G401.6 (cell line): ENCODE results near the gene CCDC187.

Source experiments
- FAIRE-seq: peaks from 2 replicates; lab custom pipeline; 2012; peaks lifted over from hg19 to GRCh38; lab: Jason Lieb, UNC

Gene CCDC187

GRCh38 chr9:136252846-136253245 lies 51.0 kb downstream of the CCDC187 start:
- no peak for FAIRE-seq

- FAIRE-seq = no peak
These were observed 51.6 kb downstream of the CCDC187 start for GRCh38 chr9:136252281-136252680.

DNA sequence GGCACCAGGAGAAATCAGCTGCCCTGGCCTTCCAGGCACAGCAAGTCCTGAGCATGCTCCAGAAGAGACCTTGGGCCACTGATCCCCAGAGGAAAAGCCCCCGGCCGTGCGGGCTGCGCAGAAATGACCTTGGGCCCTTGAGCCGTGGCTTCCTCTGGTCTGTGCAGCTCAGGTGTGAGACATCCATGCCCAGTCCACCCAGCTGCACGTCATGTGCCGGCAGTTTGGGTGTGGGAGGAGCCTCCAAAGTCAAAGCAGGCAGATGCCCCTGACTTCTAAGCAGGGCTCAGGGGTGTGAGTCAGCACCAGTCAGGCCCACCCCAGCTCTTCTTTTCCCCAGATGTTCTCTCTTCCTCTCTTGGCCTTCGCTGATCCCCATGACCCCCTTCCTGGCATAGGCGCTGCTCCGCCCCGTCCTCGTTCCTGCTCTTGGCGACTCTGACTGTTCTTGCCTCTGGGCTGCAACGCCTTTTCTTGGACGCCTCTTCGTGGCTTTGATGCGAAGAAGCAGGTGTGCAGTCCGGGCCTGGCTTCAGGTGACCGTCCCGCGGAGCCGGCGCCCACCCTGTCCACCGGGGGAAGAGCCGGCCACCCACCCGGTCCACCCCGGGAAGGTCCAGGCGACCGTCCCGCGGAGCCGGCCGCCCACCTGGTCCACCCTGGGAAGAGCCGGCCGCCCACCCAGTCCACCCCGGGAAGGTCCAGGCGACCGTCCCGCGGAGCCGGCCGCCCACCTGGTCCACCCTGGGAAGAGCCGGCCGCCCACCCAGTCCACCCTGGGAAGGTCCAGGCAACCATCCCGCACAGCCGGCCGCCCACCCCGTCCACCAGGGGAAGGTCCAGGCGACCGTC lies 52.4 kb downstream of the CCDC187 start:
- no peak for FAIRE-seq

DNA sequence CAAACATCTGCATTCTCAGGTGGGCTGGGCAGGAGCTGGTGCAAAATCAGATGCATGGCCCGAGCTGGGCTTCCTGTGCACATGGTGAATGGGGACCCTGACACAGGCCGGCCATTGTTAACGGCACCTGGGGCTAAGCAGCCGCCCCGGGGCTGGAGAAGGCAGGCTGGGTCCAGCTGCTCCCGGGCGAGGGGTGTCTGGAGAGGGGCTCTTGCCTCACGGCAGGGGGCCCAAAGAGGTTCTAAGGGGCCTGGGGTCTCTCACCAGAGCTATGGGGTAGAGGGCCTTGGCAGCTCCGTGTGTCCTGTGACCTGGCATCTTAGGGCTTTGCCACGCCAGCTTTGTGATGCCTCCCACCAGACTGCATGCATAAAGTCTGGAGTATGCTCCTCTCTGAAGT lies 53.2 kb downstream of the CCDC187 start:
- FAIRE-seq = no peak

GRCh38 chr9:136249877-136250559 lies 53.9 kb downstream of the CCDC187 start:
- no peak for FAIRE-seq

GRCh38 chr9:136248951-136249876 lies 54.7 kb downstream of the CCDC187 start:
- no peak for FAIRE-seq

- no peak for FAIRE-seq
These were observed 55.8 kb downstream of the CCDC187 start for GRCh38 chr9:136247947-136248637.

GRCh38 chr9:136247551-136247916 lies 56.4 kb downstream of the CCDC187 start:
- FAIRE-seq = no peak

DNA sequence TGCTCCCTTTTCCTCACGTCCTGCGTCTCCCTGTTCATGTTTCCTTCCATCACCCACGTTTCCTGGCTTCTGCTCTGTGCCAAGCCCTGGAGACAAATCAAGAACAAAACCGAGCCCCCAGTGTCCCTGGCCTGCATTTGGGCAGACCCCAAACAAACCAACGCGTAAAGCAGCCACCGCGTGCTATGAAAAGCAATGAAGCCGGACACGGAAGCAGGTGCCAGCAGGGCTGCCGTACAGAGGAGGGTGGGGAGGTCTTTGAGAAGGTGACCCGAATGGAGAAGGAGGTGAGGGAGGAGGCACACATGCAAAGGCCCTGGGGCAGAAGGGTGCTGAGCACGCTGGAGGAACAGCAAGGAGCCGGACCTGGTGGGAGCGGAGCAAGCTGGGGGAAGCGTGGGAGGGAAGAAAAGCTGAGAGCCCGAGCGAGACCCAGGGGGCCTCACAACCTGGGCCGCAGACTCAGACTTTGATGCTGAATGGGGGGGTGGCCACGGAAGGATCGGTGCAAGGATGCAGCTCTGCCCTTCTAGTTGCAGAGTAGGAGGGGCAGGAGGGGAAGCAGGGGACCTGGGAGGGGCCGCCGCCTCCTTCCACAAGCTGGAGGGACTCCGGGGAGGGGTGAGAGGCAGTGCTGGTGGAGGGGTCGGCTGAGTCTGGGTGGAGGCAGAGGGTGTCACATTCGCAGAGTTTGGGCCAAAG lies 56.9 kb downstream of the CCDC187 start:
- no peak for FAIRE-seq

GRCh38 chr9:136245219-136246150 lies 58.4 kb downstream of the CCDC187 start, which contains the start of gene QSOX2:
TSS of gene QSOX2 (minus strand) at chr9:136245812. CDS start at chr9:136245803, 9 bp downstream.
- FAIRE-seq = no peak

- FAIRE-seq = no peak
These were observed 59.0 kb downstream of the CCDC187 start for GRCh38 chr9:136244969-136245218.

DNA sequence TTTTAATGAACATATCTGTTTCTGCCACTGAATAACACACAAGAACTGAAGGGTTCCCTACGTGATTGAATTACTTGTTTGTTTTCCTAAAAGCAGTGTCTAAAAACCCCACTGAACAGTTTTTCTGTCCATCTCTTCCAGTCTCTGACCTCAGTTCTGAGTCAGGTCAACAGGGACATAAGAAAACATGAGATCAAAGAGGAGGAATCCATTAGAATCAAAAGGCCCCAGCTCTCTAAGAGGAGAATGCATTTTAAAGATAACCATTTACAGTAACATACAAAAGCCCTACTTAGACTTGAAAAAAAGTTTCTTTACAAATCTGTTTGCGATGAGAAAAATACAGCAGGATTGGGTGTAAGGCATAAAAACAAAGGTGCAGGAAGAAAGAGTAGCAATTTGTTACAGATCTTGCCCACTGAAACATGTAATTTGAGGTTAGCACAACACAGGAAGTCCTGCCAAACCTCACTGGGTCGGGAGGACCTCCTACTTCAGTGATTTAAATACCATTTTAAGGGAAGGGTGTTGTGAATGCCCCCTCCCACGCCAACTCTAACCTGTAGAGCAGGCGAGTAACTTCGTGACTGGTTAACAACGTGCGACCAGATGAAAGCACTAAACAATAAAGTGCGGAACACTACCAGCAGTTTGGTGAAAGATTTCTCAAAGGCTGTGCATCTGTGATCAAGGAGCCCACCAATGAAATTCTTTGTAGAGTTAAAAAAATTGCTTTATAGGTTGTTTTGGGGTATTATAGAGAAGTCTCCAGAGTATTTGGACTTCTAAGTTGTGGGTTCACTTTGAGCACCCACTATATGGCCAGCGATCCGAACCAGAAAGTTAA lies 59.5 kb downstream of the CCDC187 start:
- no peak for FAIRE-seq

DNA sequence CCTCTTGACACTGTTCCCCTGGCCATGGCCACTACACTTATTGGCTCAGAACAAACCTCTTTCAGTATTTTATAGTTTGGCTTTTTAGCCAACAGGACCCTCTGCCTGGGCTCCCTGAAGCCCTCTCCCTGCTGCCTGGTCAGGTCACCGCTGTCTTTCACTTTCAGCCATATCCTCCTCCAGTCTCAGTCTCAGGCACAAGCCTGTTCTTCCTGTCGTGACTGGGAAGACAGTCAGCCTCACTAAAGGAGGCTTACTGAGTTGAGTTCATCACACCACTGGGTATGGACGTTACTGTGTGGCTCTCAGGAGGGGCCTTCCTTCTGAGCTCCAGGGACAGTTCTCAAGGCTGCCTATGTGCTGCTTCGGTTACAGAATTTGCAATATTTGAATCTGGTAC lies 60.3 kb downstream of the CCDC187 start:
- FAIRE-seq = no peak

GRCh38 chr9:136242918-136243525 lies 60.9 kb downstream of the CCDC187 start:
- FAIRE-seq = no peak

DNA sequence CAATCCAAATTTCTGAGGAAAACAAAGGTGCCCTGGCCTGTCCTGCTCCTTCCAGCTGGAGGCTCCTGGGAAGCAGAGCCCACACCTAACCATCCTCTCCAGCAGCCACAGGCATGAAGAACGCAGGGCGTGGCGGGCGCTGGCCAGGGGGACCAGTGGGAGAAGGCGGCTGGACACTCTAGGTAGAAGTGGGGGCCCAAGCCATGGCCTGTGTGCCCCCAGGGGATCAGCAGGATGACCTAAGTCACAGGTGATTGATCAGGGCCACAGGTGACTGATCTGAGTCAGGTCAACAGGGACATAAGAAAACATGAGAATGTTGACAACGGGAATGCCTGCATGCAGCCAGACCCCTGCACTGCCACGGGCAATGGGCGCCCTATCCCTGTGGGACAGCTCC lies 61.6 kb downstream of the CCDC187 start:
- no peak for FAIRE-seq

GRCh38 chr9:136241542-136241941 lies 62.4 kb downstream of the CCDC187 start:
- no peak for FAIRE-seq

DNA sequence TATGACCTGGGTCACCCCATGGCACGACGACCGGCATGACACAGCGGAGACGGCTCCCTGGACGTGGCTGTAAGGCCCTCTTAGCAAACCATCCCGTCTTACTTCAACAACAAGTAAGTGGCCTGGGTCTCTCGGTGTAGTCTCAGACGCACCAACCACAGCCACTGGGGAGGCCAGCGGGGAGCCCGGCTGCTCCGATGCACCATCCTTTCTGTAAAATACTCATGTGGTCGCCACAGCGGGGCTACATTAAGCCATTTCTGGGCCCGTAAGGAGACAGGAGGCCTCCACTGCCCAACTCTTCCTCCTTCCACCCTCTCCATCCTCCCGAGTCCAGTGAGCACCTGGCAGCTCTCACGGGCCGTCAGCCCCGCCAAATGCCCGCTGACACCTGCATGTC lies 63.0 kb downstream of the CCDC187 start:
- no peak for FAIRE-seq

- FAIRE-seq = no peak
These were observed 63.9 kb downstream of the CCDC187 start for GRCh38 chr9:136239983-136240330.
